BLaER1 treated with 17β-estradiol and CSF1 and Interleukin-3, amounts not matched to agents 10 nM and 100 nM (cell line): ENCODE data around the gene ATP6V1F.

ENCODE experiments used
- H3K27ac ChIP-seq, 11 experiments: shearing (Covaris generic); formaldehyde crosslinking; 2 replicates each; pipeline ENCODE4 v1.8.1; 2022
- H3K27me3 ChIP-seq, 11 experiments: shearing (Covaris generic); formaldehyde crosslinking; 2 replicates each; pipeline ENCODE4 v1.8.1; 2022
- H3K36me3 ChIP-seq, 11 experiments: shearing (Covaris generic); formaldehyde crosslinking; 2 replicates each; pipeline ENCODE4 v1.8.1; 2022
- H3K4me1 ChIP-seq, 10 experiments: shearing (Covaris generic); formaldehyde crosslinking; 2 replicates each; pipeline ENCODE4 v1.8.1; 2022
- H3K4me2 ChIP-seq, 11 experiments: shearing (Covaris generic); formaldehyde crosslinking; 2 replicates each; pipeline ENCODE4 v1.8.1; 2022
- H3K4me3 ChIP-seq, 10 experiments: shearing (Covaris generic); formaldehyde crosslinking; 2 replicates each; pipeline ENCODE4 v1.8.1; 2022
- H3K9ac ChIP-seq, 11 experiments: shearing (Covaris generic); formaldehyde crosslinking; 2 replicates each; pipeline ENCODE4 v1.8.1; 2022
- H3K9me3 ChIP-seq, 11 experiments: shearing (Covaris generic); formaldehyde crosslinking; replicated peaks in 1 of 11; 2 replicates each; pipeline ENCODE4 v1.8.1; 2022
- H4K20me1 ChIP-seq, 11 experiments: shearing (Covaris generic); formaldehyde crosslinking; 2 replicates each; pipeline ENCODE4 v1.8.1; 2022
- Cebpa-rat ChIP-seq, 11 experiments: shearing (Covaris generic); IDR thresholded peaks; 2 replicates each; pipeline ENCODE4 v1.8.1; 2022

ATP6V1F gene

GRCh38 chr7:128852537-128853254 is 10.0 kb upstream of the ATP6V1F start:
- H3K4me3 ChIP-seq: no peak overlapping the region
- no peaks in the 10 kb centered on the region for H3K36me3 ChIP-seq
- H3K27ac ChIP-seq: no peak overlapping the region
- peaks cover 0 to 11% (median 1%) of the 10 kb centered on the region in 10 experiments; a peak in 4 of 20 replicates for H3K4me1 ChIP-seq
- H3K9me3 ChIP-seq: no peaks in the 10 kb centered on the region
- H3K27me3 ChIP-seq: no peaks in the 10 kb centered on the region
- no peaks in the 10 kb centered on the region for H4K20me1 ChIP-seq
- TF ChIP-seq Cebpa-rat (IDR thresholded peaks at IDR 0.05): no peak
- H3K4me2 ChIP-seq: no peak overlapping the region
- H3K9ac ChIP-seq: no peak overlapping the region

GRCh38 chr7:128853799-128854198 is 8.9 kb upstream of the ATP6V1F start:
- H3K9ac ChIP-seq: no peak overlapping the region
- H3K36me3 ChIP-seq: no peaks in the 10 kb centered on the region
- no peaks in the 10 kb centered on the region for H3K9me3 ChIP-seq
- no peak for TF ChIP-seq Cebpa-rat (IDR thresholded peaks at IDR 0.05)
- no peaks in the 10 kb centered on the region for H3K27me3 ChIP-seq
- H3K4me1 ChIP-seq: peaks cover 0 to 14% (median 6%) of the 10 kb centered on the region in 10 experiments; a peak in 18 of 20 replicates
- H3K4me3 ChIP-seq: no peak overlapping the region
- no peaks in the 10 kb centered on the region for H4K20me1 ChIP-seq
- no peak overlapping the region for H3K4me2 ChIP-seq
- no peak overlapping the region for H3K27ac ChIP-seq

- no peaks in the 10 kb centered on the region for H4K20me1 ChIP-seq
- H3K4me3 ChIP-seq: no peak overlapping the region
- no peak for TF ChIP-seq Cebpa-rat (IDR thresholded peaks at IDR 0.05)
- no peaks in the 10 kb centered on the region for H3K9me3 ChIP-seq
- H3K9ac ChIP-seq: no peak overlapping the region
- no peak overlapping the region for H3K27ac ChIP-seq
- H3K4me2 ChIP-seq: no peak overlapping the region
- no peaks in the 10 kb centered on the region for H3K36me3 ChIP-seq
- peaks cover 5 to 20% (median 12%) of the 10 kb centered on the region in 10 experiments for H3K4me1 ChIP-seq
- H3K27me3 ChIP-seq: no peaks in the 10 kb centered on the region
Measured at GRCh38 chr7:128854396-128854795, 8.3 kb upstream of the ATP6V1F start.

DNA sequence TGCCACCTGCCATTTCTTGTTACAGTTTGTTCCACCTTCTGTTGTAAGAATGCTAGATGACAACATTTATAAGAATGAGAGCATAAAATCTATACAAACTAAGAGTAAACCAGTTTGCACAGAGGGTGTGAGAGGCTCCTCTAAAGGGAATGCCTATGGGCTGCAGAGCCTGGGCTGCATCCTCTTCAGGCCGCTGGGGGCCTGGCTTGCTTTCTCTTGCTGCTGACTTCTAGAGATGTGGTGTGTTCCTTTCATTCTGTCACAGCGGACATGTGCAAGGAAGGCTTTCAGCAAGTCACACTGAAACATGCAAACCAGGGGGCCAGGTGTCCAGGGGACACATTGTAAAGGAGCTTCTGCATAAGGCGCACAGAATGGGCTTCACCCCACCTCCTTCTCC is 7.1 kb upstream of the ATP6V1F start:
- no peak overlapping the region; a peak in 1 of 22 replicates for H3K9ac ChIP-seq

GRCh38 chr7:128856001-128856718 is 6.5 kb upstream of the ATP6V1F start:
- no peak overlapping the region for H3K4me3 ChIP-seq
- H3K27ac ChIP-seq: no peak overlapping the region
- no peaks in the 10 kb centered on the region for H3K36me3 ChIP-seq
- no peaks in the 10 kb centered on the region for H3K9me3 ChIP-seq
- no peak overlapping the region; a peak in 1 of 22 replicates for H3K9ac ChIP-seq
- TF ChIP-seq Cebpa-rat (IDR thresholded peaks at IDR 0.05): no peak
- H3K4me2 ChIP-seq: no peak overlapping the region
- peaks cover 17 to 37% (median 25%) of the 10 kb centered on the region in 10 experiments for H3K4me1 ChIP-seq
- no peaks in the 10 kb centered on the region for H4K20me1 ChIP-seq
- H3K27me3 ChIP-seq: no peaks in the 10 kb centered on the region

More for the DNA sequence above, 7.1 kb upstream of the ATP6V1F start:
- H3K4me2 ChIP-seq: peak overlapping the region in 3 of 11 experiments; percentile 8 to 27 (median 24); a peak in 1 of 22 replicates
- H3K9me3 ChIP-seq: no peaks in the 10 kb centered on the region
- H3K36me3 ChIP-seq: no peaks in the 10 kb centered on the region
- no peak overlapping the region for H3K4me3 ChIP-seq
- no peak overlapping the region for H3K27ac ChIP-seq
- no peaks in the 10 kb centered on the region for H3K27me3 ChIP-seq
- H4K20me1 ChIP-seq: no peaks in the 10 kb centered on the region
- H3K4me1 ChIP-seq: peaks cover 17 to 32% (median 23%) of the 10 kb centered on the region in 10 experiments
- TF ChIP-seq Cebpa-rat (IDR thresholded peaks at IDR 0.05): no peak

DNA sequence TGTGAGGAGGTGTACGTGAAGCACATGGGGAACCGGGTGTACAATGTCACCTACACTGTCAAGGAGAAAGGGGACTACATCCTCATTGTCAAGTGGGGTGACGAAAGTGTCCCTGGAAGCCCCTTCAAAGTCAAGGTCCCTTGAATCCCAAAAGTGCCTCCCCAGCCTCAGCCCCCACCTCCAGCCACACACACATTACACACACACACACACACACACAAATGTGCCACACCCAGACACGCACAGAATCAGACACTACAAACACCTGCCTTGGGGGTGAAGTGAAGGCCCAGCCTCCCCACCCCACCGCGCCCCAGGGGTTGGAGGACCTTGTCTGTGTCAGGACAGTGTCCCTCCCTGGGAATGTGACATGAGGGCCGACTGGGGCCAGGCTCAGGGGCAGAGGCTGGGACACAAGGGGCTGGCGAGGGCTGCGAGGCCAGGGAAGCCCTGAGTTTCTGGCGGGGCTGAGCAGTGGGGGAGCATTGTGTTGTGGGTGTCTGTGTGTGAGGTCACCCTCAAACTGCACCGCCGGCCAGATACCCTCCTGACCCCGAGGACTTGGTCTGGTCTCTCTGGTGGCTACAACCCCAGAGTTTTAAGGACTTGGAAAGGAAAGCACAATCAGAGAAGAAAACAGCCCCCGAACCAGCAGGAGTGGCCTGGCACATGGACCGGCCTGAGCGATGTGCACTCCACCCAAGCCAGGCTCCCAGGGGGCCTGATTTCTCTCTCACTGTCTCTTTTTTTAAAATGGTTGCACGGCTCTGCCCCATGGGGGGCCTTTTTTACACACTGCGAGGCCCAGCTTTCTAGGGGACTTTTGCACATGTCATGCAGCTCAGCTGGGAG is 4.0 kb upstream of the ATP6V1F start:
- H3K4me3 ChIP-seq: no peak overlapping the region
- H3K9me3 ChIP-seq: no peaks in the 10 kb centered on the region
- H3K9ac ChIP-seq: peak overlapping the region in 7 of 11 experiments; percentile 2 to 47 (median 35); a peak in 8 of 22 replicates
- H3K4me1 ChIP-seq: peaks cover 21 to 44% (median 32%) of the 10 kb centered on the region in 10 experiments
- H4K20me1 ChIP-seq: peaks cover under 1 to 7% (median 2%) of the 10 kb centered on the region in 11 experiments; a peak in 16 of 22 replicates
- no peaks in the 10 kb centered on the region for H3K27me3 ChIP-seq
- no peaks in the 10 kb centered on the region for H3K36me3 ChIP-seq
- H3K27ac ChIP-seq: peak overlapping the region in 1 of 11 experiments; percentile 6; a peak in 1 of 22 replicates
- TF ChIP-seq Cebpa-rat (IDR thresholded peaks at IDR 0.05): no peak
- H3K4me2 ChIP-seq: peak overlapping the region; percentile 35 to 77 (median 60)

DNA sequence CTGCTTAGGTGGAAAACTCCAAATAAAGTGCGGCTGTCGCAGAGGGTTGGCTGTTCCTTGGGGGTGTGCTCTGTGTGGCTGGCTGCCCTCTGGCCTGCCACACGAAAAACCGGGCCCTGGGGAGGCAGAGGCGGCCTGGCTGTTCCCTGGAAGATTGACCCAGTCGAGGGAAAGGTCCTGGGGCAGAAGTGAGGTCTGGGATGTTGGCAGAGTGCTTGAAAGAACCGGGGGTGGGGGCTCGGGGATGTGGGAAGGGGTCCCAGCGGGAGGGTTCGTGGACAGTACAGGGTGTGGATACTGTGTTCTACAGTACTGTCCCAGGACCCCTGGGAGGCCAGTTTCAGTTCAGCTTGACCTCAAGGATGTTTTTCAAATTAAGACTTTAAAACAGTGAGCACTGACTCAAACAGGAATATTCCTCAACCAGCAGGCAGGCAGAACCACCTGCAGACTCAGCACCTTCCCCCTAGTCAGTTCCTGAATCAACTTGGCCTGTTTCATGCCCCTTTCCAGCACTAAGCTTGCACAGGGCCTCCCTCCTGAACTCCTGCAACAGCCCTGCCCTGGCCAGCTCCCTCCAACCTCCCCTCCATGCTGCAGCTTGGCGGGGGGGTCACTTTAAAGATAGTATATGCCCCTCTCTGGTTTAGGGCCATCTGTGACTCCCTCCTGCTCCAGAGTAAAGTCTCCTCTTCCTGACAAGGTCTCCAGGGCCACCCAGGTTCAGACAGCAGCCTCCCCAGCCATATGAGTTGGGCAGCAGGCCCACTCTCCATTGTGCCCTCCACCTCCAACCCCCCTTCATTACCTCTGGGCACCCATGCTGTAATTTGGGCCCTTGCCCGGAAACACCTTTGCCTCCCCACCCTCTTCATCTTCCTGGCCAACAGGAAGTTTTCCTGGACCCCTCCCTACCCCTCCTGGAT is 3.2 kb upstream of the ATP6V1F start:
- no peak for TF ChIP-seq Cebpa-rat (IDR thresholded peaks at IDR 0.05)
- Histone ChIP-seq H3K27ac (peak overlapping the region in 2 of 11 experiments; percentile 1 to 6; a peak in 2 of 22 replicates), H3K4me2 (peak overlapping the region; percentile 35 to 77 (median 60)), H3K4me1 (peaks cover 30 to 50% (median 41%) of the 10 kb centered on the region in 10 experiments), H4K20me1 (peaks cover 10 to 16% (median 10%) of the 10 kb centered on the region in 11 experiments; a peak in 18 of 22 replicates), H3K27me3 (no peaks in the 10 kb centered on the region), H3K4me3 (no peak overlapping the region), H3K9me3 (no peaks in the 10 kb centered on the region), H3K9ac (peak overlapping the region in 7 of 11 experiments; percentile 2 to 47 (median 35); a peak in 8 of 22 replicates), H3K36me3 (peaks cover 0 to 6% (median 2%) of the 10 kb centered on the region in 11 experiments; a peak in 14 of 22 replicates)
